VCaP (cell line): ENCODE measurements around the gene NUDT2.

Experiments
- H3K27ac ChIP-seq: fragments of 450-650 bp; 2 replicates; pipeline ENCODE4 v1.5.1; 2017
- TF ChIP-seq, protein P1 (sequence below): fragments of 450-650 bp; conservative IDR thresholded peaks from 2 replicates; pipeline ENCODE4 v1.5.1; 2017; ENCODE audit warnings: mild to moderate bottlenecking, moderate library complexity

Gene NUDT2

DNA sequence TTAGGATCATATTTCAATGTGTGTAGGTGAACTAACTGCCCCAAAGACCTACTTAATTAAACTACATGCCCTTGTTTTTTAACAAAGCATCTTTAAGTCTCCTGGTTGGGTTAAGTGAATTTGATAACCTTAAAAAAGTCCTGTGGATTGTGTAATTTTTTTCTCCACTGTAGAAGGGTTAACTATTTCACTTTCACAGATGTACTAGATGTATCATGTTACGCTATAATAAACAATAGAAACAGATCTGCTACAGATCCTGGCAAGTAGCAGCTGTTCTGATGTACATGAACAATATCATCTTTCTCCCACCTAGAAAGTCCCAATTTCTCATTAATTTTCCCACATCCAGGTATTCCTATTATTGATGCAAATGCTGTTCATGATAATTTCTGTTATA lies 19.2 kb upstream of the NUDT2 start:
- TF ChIP-seq, protein P1, sequence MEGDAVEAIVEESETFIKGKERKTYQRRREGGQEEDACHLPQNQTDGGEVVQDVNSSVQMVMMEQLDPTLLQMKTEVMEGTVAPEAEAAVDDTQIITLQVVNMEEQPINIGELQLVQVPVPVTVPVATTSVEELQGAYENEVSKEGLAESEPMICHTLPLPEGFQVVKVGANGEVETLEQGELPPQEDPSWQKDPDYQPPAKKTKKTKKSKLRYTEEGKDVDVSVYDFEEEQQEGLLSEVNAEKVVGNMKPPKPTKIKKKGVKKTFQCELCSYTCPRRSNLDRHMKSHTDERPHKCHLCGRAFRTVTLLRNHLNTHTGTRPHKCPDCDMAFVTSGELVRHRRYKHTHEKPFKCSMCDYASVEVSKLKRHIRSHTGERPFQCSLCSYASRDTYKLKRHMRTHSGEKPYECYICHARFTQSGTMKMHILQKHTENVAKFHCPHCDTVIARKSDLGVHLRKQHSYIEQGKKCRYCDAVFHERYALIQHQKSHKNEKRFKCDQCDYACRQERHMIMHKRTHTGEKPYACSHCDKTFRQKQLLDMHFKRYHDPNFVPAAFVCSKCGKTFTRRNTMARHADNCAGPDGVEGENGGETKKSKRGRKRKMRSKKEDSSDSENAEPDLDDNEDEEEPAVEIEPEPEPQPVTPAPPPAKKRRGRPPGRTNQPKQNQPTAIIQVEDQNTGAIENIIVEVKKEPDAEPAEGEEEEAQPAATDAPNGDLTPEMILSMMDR: no peak
- H3K27ac ChIP-seq: no peak overlapping the region

DNA sequence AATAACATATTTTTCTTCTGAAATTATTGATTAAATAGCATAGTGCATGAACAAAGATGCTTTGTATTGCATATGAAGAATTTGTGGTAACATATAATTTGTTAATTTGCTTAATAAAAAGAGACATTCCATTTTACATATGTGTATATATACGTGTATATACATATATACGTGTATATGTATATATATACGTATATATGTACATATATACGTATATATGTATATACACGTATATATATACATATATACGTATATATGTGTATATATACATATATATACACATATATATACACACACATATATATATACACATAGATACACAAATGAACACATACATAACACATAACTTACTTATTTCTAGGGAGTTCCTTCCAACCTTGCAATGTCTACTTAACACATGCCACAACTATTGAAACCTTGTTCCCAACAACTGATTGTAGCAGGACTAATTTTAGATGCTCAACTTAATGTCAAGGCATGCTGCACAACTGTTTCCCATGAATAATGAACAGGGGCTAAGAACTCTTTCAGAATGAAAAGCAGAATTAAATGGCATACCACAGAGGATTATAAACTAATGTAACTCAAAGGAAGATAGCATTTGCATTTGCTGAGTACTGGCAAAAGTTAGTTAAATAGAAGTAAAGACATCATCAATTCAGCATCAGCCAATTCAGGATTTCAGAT lies 17.7 kb upstream of the NUDT2 start:
- H3K27ac ChIP-seq: no peak overlapping the region
- TF ChIP-seq, protein P1: no peak

DNA sequence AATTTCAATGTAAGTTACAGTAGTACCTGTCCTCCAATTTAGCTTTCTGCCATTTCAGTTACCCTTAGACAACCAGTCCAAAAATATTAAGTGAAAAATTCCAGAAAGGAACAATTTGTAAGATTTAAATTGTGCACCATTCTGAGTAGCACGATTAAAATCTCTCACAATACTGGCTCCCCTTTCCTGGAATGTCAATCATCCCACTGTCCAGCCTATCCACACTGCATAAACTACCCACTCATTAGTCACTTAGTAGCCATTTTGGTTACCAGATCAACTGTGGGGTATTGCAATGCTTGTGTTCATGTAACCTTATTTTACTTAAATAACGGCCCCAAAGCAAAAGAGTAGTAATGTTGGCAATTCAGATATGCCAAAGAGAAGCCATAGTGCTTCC lies 11.9 kb upstream of the NUDT2 start:
- H3K27ac ChIP-seq: no peak overlapping the region
- TF ChIP-seq, protein P1: no peak

DNA sequence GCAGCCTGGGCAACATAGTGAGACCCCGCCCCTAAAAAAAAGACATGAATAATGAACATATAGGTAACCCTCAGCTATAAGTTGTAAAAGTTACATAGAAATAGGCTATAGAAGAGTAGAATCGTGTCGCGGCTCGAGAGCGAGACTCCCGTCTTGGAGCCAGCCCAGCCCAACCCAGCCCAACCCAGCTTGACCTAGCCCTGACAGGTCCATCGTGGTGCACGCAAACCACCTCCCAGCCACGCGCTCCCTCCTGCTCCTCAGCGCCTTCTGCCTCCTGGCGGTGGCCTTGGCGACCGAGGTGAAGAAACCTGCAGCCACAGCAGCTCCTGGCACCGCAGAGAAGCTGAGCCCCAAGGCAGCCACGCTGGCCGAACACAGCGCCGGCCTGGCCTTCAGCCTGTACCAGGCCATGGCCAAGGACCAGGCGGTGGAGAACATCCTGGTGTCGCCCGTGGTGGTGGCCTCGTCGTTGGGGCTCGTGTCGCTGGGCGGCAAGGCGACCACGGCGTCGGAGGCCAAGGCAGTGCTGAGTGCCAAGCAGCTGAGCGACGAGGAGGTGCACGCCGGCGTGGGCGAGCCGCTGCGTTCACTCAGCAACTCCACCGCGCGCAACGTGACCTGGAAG lies 11.1 kb upstream of the NUDT2 start:
- no peak overlapping the region for H3K27ac ChIP-seq
- TF ChIP-seq, protein P1: no peak

DNA sequence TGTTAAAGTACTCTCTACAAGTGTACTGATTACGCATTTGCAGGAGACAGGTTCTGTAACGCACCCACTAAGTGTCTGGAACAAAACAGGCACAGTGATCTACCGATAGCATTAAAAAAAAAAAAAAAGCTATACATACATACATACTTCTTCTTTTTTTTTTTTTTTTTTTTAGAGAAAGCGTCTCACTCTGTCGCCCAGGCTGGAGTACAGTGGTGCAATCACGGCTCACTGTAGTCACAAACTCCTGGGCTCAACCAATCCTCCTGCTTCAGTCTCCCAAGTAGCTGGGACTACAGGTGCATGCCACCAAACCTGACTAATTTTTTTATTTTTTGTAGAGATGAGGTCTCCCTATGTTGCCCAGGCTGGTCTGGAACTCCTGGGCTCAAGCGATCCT lies 7.9 kb upstream of the NUDT2 start:
- TF ChIP-seq, protein P1: no peak
- no peak overlapping the region for H3K27ac ChIP-seq

DNA sequence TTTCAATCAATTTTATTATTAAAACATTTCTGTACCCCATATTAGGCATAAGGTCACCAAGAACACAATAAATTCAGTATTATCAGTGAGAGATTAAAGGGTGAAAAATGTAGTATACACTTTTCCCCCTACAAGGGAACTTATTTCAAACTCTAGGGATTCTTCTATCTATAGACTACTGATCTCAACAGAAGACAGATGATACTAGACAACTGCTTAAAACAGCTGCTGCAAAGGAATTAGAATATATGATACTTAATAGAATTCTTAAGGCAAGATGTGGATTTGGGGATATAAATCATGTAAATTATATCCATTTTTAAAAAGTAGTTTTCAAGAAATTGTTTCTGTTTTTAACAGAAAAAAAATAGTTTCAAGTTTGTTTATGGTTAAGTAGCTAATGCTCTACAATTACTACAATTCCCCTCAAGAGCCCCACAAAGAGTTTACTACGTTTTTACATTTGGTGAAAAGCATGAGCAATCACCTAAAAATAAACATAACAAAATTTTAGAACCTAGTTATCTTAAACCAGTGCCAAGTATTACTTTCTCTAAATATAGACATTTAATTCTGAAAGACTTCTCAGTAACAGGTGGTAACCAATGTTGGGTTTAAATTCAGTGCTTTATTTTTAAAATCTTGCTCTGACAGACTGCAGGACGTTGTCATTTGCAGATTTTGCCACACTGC lies 6.3 kb upstream of the NUDT2 start:
- TF ChIP-seq, protein P1: no peak

DNA sequence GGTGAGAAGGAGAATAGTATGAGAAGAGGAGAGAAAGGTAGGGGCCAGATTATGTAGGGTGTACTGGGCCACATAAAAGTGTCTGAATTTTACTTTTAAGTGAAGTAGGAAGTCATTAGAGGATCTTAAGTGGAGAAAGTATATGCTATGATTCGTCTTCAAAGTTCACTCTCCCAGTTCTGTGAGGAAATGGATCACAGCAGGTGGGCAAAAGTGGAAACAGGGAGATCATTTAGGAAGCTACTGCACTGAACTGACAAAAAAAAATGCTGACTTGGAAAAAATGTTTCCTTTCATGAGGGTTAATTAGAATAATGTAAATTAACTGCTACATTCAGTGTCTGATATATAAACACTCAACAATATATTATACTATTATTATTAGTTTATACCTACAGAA lies 2.7 kb upstream of the NUDT2 start:
- no peak overlapping the region for H3K27ac ChIP-seq
- TF ChIP-seq, protein P1: no peak

More for the DNA sequence above, 6.3 kb upstream of the NUDT2 start:
- no peak overlapping the region for H3K27ac ChIP-seq
